Raji (cell line): ENCODE data around the gene ZBED5.

Experiments
- POLR2A ChIP-seq: IDR thresholded peaks from 2 replicates; pipeline ENCODE4 v1.6.1; 2011; ENCODE audit warnings: low read depth, low read length, control low read depth; ENCODE audit not compliant: insufficient read depth

Gene ZBED5

DNA sequence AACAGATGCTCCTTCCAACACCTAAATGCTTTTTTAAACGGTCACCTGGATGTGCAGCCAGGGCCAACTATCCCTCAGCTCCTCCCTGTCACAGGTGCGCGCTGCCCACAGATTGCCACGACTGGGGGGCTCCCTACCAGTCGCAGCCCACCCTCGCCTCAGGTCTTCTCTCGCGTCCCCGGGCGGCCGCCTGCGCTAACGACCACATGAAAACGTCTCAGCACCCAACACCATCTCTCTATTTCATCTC lies 469 bp downstream of the ZBED5 start:
- TF ChIP-seq POLR2A = no peak

- TF ChIP-seq POLR2A = no peak
Observed at GRCh38 chr11:10856689-10857458, 979 bp downstream of the ZBED5 start.

DNA sequence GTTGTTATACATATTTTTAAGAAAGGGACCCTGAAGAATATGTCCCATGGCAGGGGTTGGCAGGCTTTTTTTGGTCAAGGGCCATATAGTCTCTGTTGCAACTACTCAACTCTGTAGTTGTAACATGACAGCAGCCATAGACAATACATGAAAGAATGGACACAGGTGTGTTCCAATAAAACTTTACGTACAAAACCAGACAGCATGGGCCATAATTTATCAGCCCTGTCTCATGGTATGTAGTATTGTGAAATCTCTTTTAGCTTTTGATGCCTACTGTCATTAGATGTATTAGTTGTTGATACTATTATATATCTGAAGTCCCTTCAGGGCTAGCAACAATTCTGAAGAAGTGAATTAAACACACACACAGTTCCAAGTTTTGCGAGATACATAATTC lies 2.6 kb downstream of the ZBED5 start:
- TF ChIP-seq POLR2A = no peak

GRCh38 chr11:10847960-10848860 lies 9.6 kb downstream of the ZBED5 start:
- no peak for TF ChIP-seq POLR2A

GRCh38 chr11:10846660-10847059 lies 11.2 kb downstream of the ZBED5 start:
- TF ChIP-seq POLR2A = no peak

- TF ChIP-seq POLR2A = no peak
Observed at GRCh38 chr11:10845589-10845988, 12.3 kb downstream of the ZBED5 start.

DNA sequence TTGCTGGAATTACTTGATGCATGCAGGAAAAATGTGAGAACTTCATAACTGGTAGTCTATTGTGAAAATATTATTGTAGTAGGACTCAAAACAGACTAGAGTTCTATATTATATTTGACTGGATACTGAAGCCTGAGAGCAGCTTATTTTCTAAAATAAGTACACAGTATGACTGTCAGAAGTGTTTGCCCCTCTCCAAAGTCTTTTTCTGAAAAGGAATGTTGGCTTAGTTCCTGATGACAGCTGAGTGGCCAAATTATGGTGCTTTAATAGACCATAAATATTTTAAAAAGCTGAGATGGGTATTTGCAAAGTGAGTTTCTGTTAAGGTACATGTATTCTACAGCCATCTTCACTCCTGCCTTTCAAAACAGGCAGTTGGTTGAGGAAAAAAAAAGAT lies 13.1 kb downstream of the ZBED5 start:
- TF ChIP-seq POLR2A = no peak

DNA sequence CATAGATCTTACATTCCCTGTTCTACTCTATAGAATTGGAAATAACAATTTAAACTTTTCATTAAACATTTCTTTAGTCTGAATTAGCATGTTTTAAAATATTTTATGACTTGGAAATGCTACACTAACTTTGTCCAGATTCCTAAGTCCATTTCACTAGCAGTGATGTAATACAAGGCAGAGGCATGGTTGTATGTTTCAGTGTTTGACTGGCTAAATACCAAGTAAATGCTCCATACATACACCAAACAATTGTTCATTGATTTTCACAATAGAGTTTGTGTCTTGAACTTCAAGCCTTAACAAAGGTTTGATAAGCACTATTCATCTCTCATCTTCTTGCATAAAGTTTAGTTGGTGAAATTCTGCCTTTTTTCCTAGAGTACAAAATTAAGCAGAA lies 13.5 kb downstream of the ZBED5 start:
- no peak for TF ChIP-seq POLR2A

GRCh38 chr11:10838881-10839280 lies 19.0 kb downstream of the ZBED5 start:
- TF ChIP-seq POLR2A = no peak

- TF ChIP-seq POLR2A = no peak
Observed at GRCh38 chr11:10838083-10838482, 19.8 kb downstream of the ZBED5 start.

GRCh38 chr11:10829139-10829538 lies 28.7 kb downstream of the ZBED5 start:
- TF ChIP-seq POLR2A = no peak

- TF ChIP-seq POLR2A = no peak
Observed at GRCh38 chr11:10828402-10828801, 29.5 kb downstream of the ZBED5 start.

DNA sequence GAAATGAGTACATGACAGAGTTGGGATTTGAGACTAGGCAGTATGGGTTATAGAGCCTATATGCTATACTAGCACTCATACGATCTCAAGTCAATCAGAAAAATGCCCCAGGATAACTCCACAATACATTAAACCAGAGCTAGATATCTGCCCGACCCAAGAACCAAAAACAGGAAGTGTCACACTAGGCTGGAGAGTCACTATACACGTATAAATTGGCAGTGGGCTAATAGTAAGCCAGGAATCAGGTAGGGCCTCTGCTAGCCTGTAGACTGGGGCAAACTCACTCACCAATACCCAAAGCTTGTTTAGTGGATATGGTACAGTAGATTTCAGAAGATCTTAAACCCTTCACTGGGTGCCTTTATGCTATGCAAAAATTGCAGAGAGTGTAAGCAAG lies 33.0 kb downstream of the ZBED5 start:
- no peak for TF ChIP-seq POLR2A

- no peak for TF ChIP-seq POLR2A
Observed at GRCh38 chr11:10823152-10823579, 34.7 kb downstream of the ZBED5 start.

- TF ChIP-seq POLR2A = no peak
Observed at GRCh38 chr11:10818594-10818993, 39.3 kb downstream of the ZBED5 start.

- TF ChIP-seq POLR2A = no peak
Observed at GRCh38 chr11:10813945-10814344, 43.9 kb downstream of the ZBED5 start.
